Stomach smooth muscle (tissue), 2 donors: ENCODE results near the gene CSNK2B.
A peak's percentile ranks its signal among the peaks of the same experiment; 100 is the strongest.

Source experiments
- H3K27ac ChIP-seq: one replicate; pipeline ENCODE4 v1.7.0; 2013; ENCODE audit warnings: mild to moderate bottlenecking, low read length, inconsistent platforms
- H3K27me3 ChIP-seq, 2 donors: one replicate each; pipeline ENCODE4 v1.7.0; 2013; ENCODE audit warnings: low read length in 2 of 2; ENCODE audit not compliant: insufficient read depth in 2 of 2, control insufficient read depth in 1 of 2
- H3K36me3 ChIP-seq, 2 donors: one replicate each; pipeline ENCODE4 v1.7.0; 2013; ENCODE audit warnings: low read length in 2 of 2; ENCODE audit not compliant: control insufficient read depth in 2 of 2, insufficient read depth in 2 of 2
- H3K4me1 ChIP-seq: one replicate; pipeline ENCODE4 v1.7.0; 2013; ENCODE audit warnings: low read length; ENCODE audit not compliant: control insufficient read depth, insufficient read depth
- H3K4me3 ChIP-seq, 2 donors: one replicate each; pipeline ENCODE4 v1.7.0; 2013; ENCODE audit warnings: low read length in 2 of 2
- H3K9ac ChIP-seq, 2 donors: one replicate each; pipeline ENCODE4 v1.7.0; 2013; ENCODE audit warnings: low read length in 2 of 2, mild to moderate bottlenecking in 1 of 2
- H3K9me3 ChIP-seq, 2 donors: one replicate each; pipeline ENCODE4 v1.7.0; 2013; ENCODE audit warnings: low read length in 2 of 2; ENCODE audit not compliant: control insufficient read depth in 2 of 2
- donor health status: healthy.
- donor health status: Pancreatic carcinoma.

Gene CSNK2B

DNA sequence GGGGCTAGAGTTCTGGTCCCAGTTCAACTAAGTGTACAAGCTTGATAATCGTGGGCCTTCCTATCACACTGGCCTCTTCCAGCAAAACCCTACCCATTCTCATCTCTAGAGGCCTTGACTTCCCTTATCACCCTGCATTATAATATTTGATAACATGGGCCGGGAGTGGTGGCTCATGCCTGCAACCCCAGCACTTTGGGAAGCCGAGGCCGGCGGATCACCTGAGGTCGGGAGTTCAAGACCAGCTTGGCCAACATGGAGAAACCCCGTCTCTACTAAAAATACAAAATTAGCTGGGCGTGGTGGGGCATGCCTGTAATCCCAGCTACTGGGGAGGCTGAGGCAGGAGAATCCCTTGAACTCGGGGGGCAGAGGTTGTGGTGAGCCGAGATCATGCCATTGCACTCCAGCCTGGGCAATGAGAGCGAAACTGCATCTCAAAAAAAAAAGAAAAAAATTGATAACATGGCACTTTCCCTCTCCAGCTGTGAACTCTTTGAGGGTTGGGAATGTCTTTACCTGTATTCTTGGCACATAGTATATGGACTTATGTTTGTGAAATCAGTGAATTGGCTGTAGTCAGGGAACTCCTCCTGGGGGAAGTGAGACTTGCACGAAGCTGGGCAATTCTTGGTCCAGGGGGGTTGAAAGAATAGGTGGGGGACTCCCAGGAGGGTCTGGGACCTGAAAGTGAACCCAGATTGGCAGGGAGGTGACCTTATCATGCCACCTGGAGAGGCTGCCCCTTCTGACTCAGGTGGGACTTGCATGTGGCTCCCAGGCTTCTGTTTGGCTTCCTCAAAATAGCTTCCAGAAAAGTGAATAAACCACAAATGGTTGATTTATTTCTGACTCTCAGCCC, 4.4 kb upstream of the CSNK2B start:
- H3K27ac ChIP-seq, result peak overlapping the region; percentile 87
- H3K9me3 ChIP-seq, result no peaks in the 10 kb centered on the region
- peaks cover 0 to 17% of the 10 kb centered on the region in 2 donors for H3K36me3 ChIP-seq
- H3K9ac ChIP-seq, result peak overlapping the region; percentile 93 to 98
- peak overlapping the region; percentile 96 to 97 for H3K4me3 ChIP-seq
- H3K4me1 ChIP-seq, result peaks cover 59% of the 10 kb centered on the region
- no peaks in the 10 kb centered on the region for H3K27me3 ChIP-seq

GRCh38 chr6:31662124-31662723, 3.7 kb upstream of the CSNK2B start:
- Histone ChIP-seq H3K4me1 (peaks cover 67% of the 10 kb centered on the region), H3K27ac (no peak overlapping the region), H3K9me3 (no peaks in the 10 kb centered on the region), H3K27me3 (no peaks in the 10 kb centered on the region), H3K4me3 (no peak overlapping the region), H3K36me3 (peaks cover 0 to 14% of the 10 kb centered on the region in 2 donors), H3K9ac (no peak overlapping the region)

DNA sequence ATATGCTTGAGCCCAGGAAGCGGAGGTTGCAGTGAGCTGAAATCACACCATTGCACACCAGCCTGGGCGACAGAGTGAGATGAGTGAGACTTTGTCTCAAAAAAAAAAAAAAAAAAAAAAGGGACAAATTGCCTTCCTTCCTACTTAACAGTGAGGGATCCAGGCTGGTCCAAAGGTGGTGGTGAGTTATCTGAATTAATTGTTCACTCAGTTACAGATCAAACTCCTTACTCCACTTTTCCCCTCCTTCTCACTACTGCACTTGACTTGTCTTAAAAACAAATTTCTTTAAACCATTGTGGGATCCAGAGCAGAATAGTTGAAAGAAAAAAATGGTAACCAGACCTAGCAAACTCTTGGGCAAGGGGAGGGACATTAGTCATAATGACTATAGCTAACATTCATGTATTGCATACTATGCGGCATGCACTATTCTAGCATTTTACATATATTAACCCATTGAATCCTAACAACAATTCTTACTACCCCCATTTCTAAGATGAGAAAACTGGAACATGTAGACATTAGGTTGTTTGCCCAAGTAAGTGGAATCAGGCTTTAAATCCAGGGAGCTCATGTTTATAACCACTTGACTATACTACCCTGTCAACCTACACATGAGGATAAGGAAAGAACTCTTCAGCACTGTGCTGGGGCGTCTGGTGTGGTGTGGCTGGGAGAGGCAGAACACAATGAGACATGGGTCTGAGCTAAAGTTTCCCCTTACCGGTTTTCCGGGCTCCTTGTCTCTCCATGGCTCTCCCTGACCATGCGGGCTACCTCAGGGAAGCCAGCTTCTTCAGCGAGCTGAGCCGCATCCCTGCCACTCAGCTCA, 2.5 kb upstream of the CSNK2B start:
- no peaks in the 10 kb centered on the region for H3K27me3 ChIP-seq
- H3K36me3 ChIP-seq, result peaks cover 10 to 19% of the 10 kb centered on the region in 2 donors
- H3K9me3 ChIP-seq, result no peaks in the 10 kb centered on the region
- H3K4me3 ChIP-seq, result peak overlapping the region; percentile 83 to 95
- peak overlapping the region; percentile 94 to 95 for H3K9ac ChIP-seq
- peaks cover 63% of the 10 kb centered on the region for H3K4me1 ChIP-seq
- H3K27ac ChIP-seq, result peak overlapping the region; percentile 97

DNA sequence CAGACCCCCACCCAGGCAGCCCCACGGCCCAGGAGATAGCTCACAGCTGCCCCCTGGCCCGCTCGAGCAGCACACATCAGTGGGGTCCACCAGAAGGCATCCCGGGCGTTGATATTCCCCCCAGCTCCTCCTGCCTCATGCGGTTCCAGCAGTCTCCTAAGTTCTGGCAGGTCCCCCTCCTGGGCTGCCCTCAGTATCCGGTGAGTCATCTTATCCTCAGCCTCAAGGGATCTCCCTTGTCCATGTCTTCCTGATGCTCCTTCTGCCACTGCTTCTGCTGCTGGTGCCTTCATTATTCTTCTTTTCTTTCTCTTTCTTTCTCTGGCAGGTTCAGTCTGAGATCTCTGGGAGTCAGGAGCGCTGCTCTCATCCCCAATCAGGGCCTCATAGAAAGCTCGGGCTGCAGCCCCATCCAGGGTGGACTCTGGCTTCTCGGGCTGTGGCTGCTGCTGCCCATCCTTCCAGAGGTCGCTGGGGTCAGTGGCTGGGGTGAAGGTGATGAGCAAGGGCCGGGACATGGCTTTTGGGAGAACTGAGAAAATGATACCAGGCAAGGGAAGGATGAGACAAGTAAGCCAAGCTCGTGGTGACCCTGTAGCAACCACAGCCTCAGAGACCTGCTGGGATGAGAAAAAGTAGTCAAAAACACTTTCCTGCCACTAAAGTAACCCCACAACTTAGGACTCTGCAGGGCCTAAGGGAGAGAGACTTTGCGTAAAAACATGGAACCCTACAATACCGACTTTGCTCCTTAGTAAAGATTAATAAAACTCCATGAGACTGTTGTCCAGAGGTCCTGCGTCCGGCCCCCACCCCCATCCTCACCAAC, 1.7 kb upstream of the CSNK2B start:
- H3K27me3 ChIP-seq, result no peaks in the 10 kb centered on the region
- peaks cover 58% of the 10 kb centered on the region for H3K4me1 ChIP-seq
- H3K9me3 ChIP-seq, result no peaks in the 10 kb centered on the region
- peak overlapping the region; percentile 94 to 95 for H3K9ac ChIP-seq
- peak overlapping the region; percentile 97 for H3K27ac ChIP-seq
- peaks cover 18 to 27% of the 10 kb centered on the region in 2 donors for H3K36me3 ChIP-seq
- peak overlapping the region; percentile 83 to 95 for H3K4me3 ChIP-seq

GRCh38 chr6:31664790-31665500, 935 bp upstream of the CSNK2B start, which contains the start of gene GPANK1:
Gene GPANK1 (minus strand): TSS chr6:31664997. CDS start chr6:31664478, 519 bp downstream.
- Histone ChIP-seq H3K27me3 (no peaks in the 10 kb centered on the region), H3K4me3 (peak within 1 kb of the TSS; percentile 83 to 95), H3K9me3 (no peaks in the 10 kb centered on the region), H3K36me3 (peaks cover 22 to 34% of the 10 kb centered on the region in 2 donors), H3K27ac (peak within 1 kb of the TSS; percentile 97), H3K9ac (peak within 1 kb of the TSS; percentile 94 to 95), H3K4me1 (peaks cover 50% of the 10 kb centered on the region)

- peaks cover 34 to 49% of the 10 kb centered on the region in 2 donors for H3K36me3 ChIP-seq
- peaks cover 40% of the 10 kb centered on the region for H3K4me1 ChIP-seq
- H3K9me3 ChIP-seq, result no peaks in the 10 kb centered on the region
Measured at GRCh38 chr6:31666337-31666965, 571 bp downstream of the CSNK2B start.

GRCh38 chr6:31669676-31670075, 3.8 kb downstream of the CSNK2B start, which contains the start of gene LY6G5B:
Gene LY6G5B (plus strand): TSS chr6:31669976. CDS start chr6:31670951, 975 bp downstream.
- H3K27ac ChIP-seq, result no peak within 1 kb of the TSS
- H3K9ac ChIP-seq, result no peak within 1 kb of the TSS
- peaks cover 47 to 53% of the 10 kb centered on the region in 2 donors for H3K36me3 ChIP-seq
- no peaks in the 10 kb centered on the region for H3K9me3 ChIP-seq
- H3K4me1 ChIP-seq, result peaks cover 18% of the 10 kb centered on the region
- H3K4me3 ChIP-seq, result no peak within 1 kb of the TSS
- H3K27me3 ChIP-seq, result no peaks in the 10 kb centered on the region

More at GRCh38 chr6:31666337-31666965, 571 bp downstream of the CSNK2B start:
- Histone ChIP-seq H3K27ac (peak overlapping the region; percentile 97), H3K27me3 (no peaks in the 10 kb centered on the region), H3K4me3 (peak overlapping the region; percentile 93 to 95), H3K9ac (peak overlapping the region; percentile 94 to 95)

GRCh38 chr6:31676322-31676903, 10.5 kb downstream of the CSNK2B start:
- no peak overlapping the region for H3K4me3 ChIP-seq
- H3K27ac ChIP-seq, result no peak overlapping the region
- H3K27me3 ChIP-seq, result no peaks in the 10 kb centered on the region
- peak overlapping the region; percentile 21 to 25 for H3K9ac ChIP-seq
- peaks cover 12 to 13% of the 10 kb centered on the region in 2 donors for H3K36me3 ChIP-seq
- no peaks in the 10 kb centered on the region for H3K9me3 ChIP-seq
- peaks cover 14% of the 10 kb centered on the region for H3K4me1 ChIP-seq

GRCh38 chr6:31676904-31677303, 11.0 kb downstream of the CSNK2B start:
- Histone ChIP-seq H3K4me1 (peaks cover 17% of the 10 kb centered on the region), H3K9ac (peak overlapping the region; percentile 21 to 25), H3K27me3 (no peaks in the 10 kb centered on the region), H3K36me3 (peaks cover 7 to 9% of the 10 kb centered on the region in 2 donors), H3K9me3 (no peaks in the 10 kb centered on the region), H3K27ac (no peak overlapping the region), H3K4me3 (no peak overlapping the region)
